K562 (cell line): ENCODE measurements around the gene CLTRN. TPM values are rescaled to one million over a fixed set of nuclear protein-coding genes. Genes with fewer than 3 reads are reported as not detected.

Source experiments
- ATAC-seq: fragments of 200-7000 bp; cut with Tn5 transposase; 3 replicates; pipeline ENCODE4 v1.9.1; 2020; ENCODE audit warnings: moderate library complexity
- BruUV-seq: library from RNA; stranded (reverse); fragments of 400-500 nt; replicated peaks from 2 replicates; lab custom pipeline; 2021; lab: Mats Ljungman, UMichigan
- CTCF ChIA-PET: fragments of 300-600 bp; formaldehyde crosslinking; extraction: SDS; loops from one replicate; lab custom pipeline; 2021; ENCODE audit warnings: low intra/inter-chr PET ratio; lab: Yijun Ruan, JAX
- POLR2A ChIA-PET: fragments of 300-600, 350-650 bp; sonication (Branson Sonifier 250); formaldehyde crosslinking; extraction: SDS; loops from one replicate; lab custom pipeline; 2021; ENCODE audit warnings: antibody characterized with exemption, inconsistent platforms; lab: Yijun Ruan, JAX
- DNase-seq, 4 experiments: peaks; one replicate each; pipeline versions ENCODE4 v3.0.0 to v3.0.0-alpha.2; 2011 to 2018; ENCODE audit warnings: low spot score in 3 of 4, mixed read lengths in 3 of 4; ENCODE audit errors: extremely low read depth in 1 of 4
- FAIRE-seq: peaks from 2 replicates; lab custom pipeline; 2011; peaks lifted over from hg19 to GRCh38; lab: Jason Lieb, UNC
- H2AFZ ChIP-seq: 2 replicates; pipeline ENCODE4 v1.6.0; 2011; ENCODE audit warnings: low read depth, low read length, control low read depth, inconsistent platforms
- H3K27ac ChIP-seq: fragments of 200-600 bp; 3 replicates; pipeline ENCODE4 v1.8.0; 2011; ENCODE audit warnings: low read depth, mild to moderate bottlenecking, control low read depth, inconsistent platforms, low read length, moderate library complexity, mixed read lengths; ENCODE audit errors: extremely low read depth
- H3K27me3 ChIP-seq, 2 experiments: fragments of 300-600 bp in 1 of 2; 2 replicates in 1 of 2; 3 replicates in 1 of 2; pipeline versions ENCODE4 v1.6.0 to v1.8.0; 2011; ENCODE audit warnings: inconsistent platforms in 2 of 2, low read length in 2 of 2, mild to moderate bottlenecking in 1 of 2, mixed read lengths in 1 of 2, moderate library complexity in 1 of 2; ENCODE audit not compliant: control insufficient read depth in 2 of 2, insufficient read depth in 2 of 2
- H3K36me3 ChIP-seq: fragments of 300-600 bp; 3 replicates; pipeline ENCODE4 v1.8.0; 2011; ENCODE audit warnings: mild to moderate bottlenecking, low read length, inconsistent platforms; ENCODE audit not compliant: control insufficient read depth, insufficient read depth
- H3K4me1 ChIP-seq, 2 experiments: fragments of 200-600 bp in 1 of 2; replicated peaks in 1 of 2; 2 replicates in 1 of 2; 3 replicates in 1 of 2; pipeline versions ENCODE4 v1.5.1 to v1.8.0; 2011; ENCODE audit warnings: inconsistent platforms in 2 of 2, low read length in 2 of 2, mild to moderate bottlenecking in 1 of 2, mixed read lengths in 1 of 2, moderate library complexity in 1 of 2; ENCODE audit not compliant: control insufficient read depth in 2 of 2, insufficient read depth in 2 of 2
- H3K4me2 ChIP-seq: 2 replicates; pipeline ENCODE4 v1.6.1; 2011; ENCODE audit warnings: low read length, control low read depth, inconsistent platforms, mixed read lengths; ENCODE audit not compliant: insufficient read depth
- H3K4me3 ChIP-seq: fragments of 200-600 bp; sonication (generic), shearing (Covaris generic); 2 replicates; pipeline ENCODE4 v1.5.1; 2016; ENCODE audit warnings: control low read depth, inconsistent platforms
- H3K79me2 ChIP-seq: fragments of 200-600 bp; 3 replicates; pipeline ENCODE4 v1.8.0; 2011; ENCODE audit warnings: low read length, inconsistent platforms; ENCODE audit not compliant: control insufficient read depth, insufficient read depth
- H3K9ac ChIP-seq, 2 experiments: 2 replicates each; pipeline versions ENCODE4 v1.6.0 to v1.6.1; 2011; ENCODE audit warnings: low read depth in 2 of 2, low read length in 2 of 2, control low read depth in 1 of 2, inconsistent platforms in 1 of 2, mild to moderate bottlenecking in 1 of 2, mixed read lengths in 1 of 2; ENCODE audit not compliant: insufficient read depth in 1 of 2
- H3K9me1 ChIP-seq: one replicate; pipeline ENCODE4 v1.6.0; 2011; ENCODE audit warnings: inconsistent platforms, mild to moderate bottlenecking, low read length, moderate library complexity; ENCODE audit not compliant: control insufficient read depth, insufficient read depth
- H3K9me3 ChIP-seq: replicated peaks from 2 replicates; pipeline ENCODE4 v1.5.1; 2011; ENCODE audit warnings: low read depth, low read length, inconsistent platforms; ENCODE audit not compliant: control insufficient read depth, insufficient read depth
- H4K20me1 ChIP-seq: replicated peaks from 2 replicates; pipeline ENCODE4 v1.6.1; 2011; ENCODE audit warnings: low read length, inconsistent platforms, mixed read lengths; ENCODE audit not compliant: control insufficient read depth, insufficient read depth
- COPS2 ChIP-seq: fragments of 450-650 bp; conservative IDR thresholded peaks from 2 replicates; pipeline ENCODE4 v1.6.1; 2016; ENCODE audit warnings: mild to moderate bottlenecking, moderate library complexity
- CTCF ChIP-seq, 3 experiments: IDR thresholded peaks in 2 of 3; conservative IDR thresholded peaks in 1 of 3; 2 replicates each; pipeline ENCODE4 v1.5.1; 2011 to 2012; ENCODE audit warnings: low read length in 3 of 3, mild to moderate bottlenecking in 3 of 3, control low read depth in 2 of 3, improper control_type of control experiment in 1 of 3, inconsistent platforms in 1 of 3, low read depth in 1 of 3, mixed read lengths in 1 of 3, moderate library complexity in 1 of 3; ENCODE audit not compliant: insufficient read depth in 2 of 3
- ETV1 ChIP-seq: fragments of 450-650 bp; conservative IDR thresholded peaks from 2 replicates; pipeline ENCODE4 v1.6.1; 2016; ENCODE audit warnings: missing genetic modification characterization, control low read depth, low read depth, missing compliant biosample characterization
- FOSL1 ChIP-seq: fragments of 200-800 bp; sonication (Bioruptor generic); conservative IDR thresholded peaks from 2 replicates; pipeline ENCODE4 v1.6.1; 2016; ENCODE audit warnings: missing genetic modification characterization, missing compliant biosample characterization
- FOXA3 ChIP-seq, 2 experiments: fragments of 450-650 bp in 1 of 2; sonication (generic) in 1 of 2; formaldehyde crosslinking; IDR thresholded peaks in 1 of 2; conservative IDR thresholded peaks in 1 of 2; 2 replicates each; pipeline versions ENCODE4 v1.4.0 to v1.8.0; 2020 to 2022; ENCODE audit warnings: mild to moderate bottlenecking in 2 of 2, missing genetic modification reagents in 1 of 2
- FUS ChIP-seq: fragments of 200-400 bp; formaldehyde crosslinking; optimal IDR thresholded peaks from 2 replicates; pipeline ENCODE3; 2017; ENCODE audit warnings: low read depth, low read length
- ID3 ChIP-seq, 2 experiments: fragments of 250-450 bp in 1 of 2; fragments of 450-650 bp in 1 of 2; sonication (Bioruptor Pico) in 1 of 2; IDR thresholded peaks; 2 replicates each; pipeline versions ENCODE4 v1.6.1 to v1.8.0; 2016 to 2021; ENCODE audit warnings: mild to moderate bottlenecking in 2 of 2, moderate library complexity in 2 of 2, missing compliant biosample characterization in 1 of 2, missing genetic modification characterization in 1 of 2
- KHSRP ChIP-seq: fragments of 450-650 bp; IDR thresholded peaks from 2 replicates; pipeline ENCODE4 v1.6.1; 2017
- LEF1 ChIP-seq: fragments of 450-650 bp; IDR thresholded peaks from 2 replicates; pipeline ENCODE4 v1.6.1; 2016; ENCODE audit warnings: mild to moderate bottlenecking
- MIER1 ChIP-seq: fragments of 450-650 bp; IDR thresholded peaks from 2 replicates; pipeline ENCODE4 v1.6.1; 2016; ENCODE audit warnings: antibody characterized with exemption, mild to moderate bottlenecking, low read depth
- PCBP2 ChIP-seq: fragments of 200-400 bp; formaldehyde crosslinking; IDR thresholded peaks from 2 replicates; pipeline ENCODE4 v1.6.1; 2018; ENCODE audit warnings: low read length, low read depth, mild to moderate bottlenecking, moderate library complexity; ENCODE audit not compliant: poor library complexity, severe bottlenecking
- RFX1 ChIP-seq: fragments of 450-650 bp; IDR thresholded peaks from 2 replicates; pipeline ENCODE4 v1.6.1; 2016; ENCODE audit warnings: mild to moderate bottlenecking, moderate library complexity
- RUNX1 ChIP-seq: sonication (generic); IDR thresholded peaks from 2 replicates; pipeline ENCODE4 v1.6.1; 2016; ENCODE audit warnings: antibody characterized with exemption, low read depth
- SNAPC5 ChIP-seq: fragments of 250-450 bp; sonication (Bioruptor Pico); IDR thresholded peaks from 2 replicates; pipeline ENCODE4 v1.8.0; 2021; ENCODE audit warnings: moderate library complexity, mild to moderate bottlenecking, inconsistent platforms
- SREBF1 ChIP-seq: fragments of 150-350 bp; IDR thresholded peaks from 2 replicates; pipeline ENCODE4 v1.6.1; 2014; ENCODE audit warnings: antibody characterized with exemption, low read depth, low read length, borderline replicate concordance
- WHSC1 ChIP-seq: IDR thresholded peaks from one replicate; pipeline ENCODE4 v1.6.1; 2012; ENCODE audit warnings: low read length, control low read depth, inconsistent platforms
- ZBTB2 ChIP-seq: fragments of 450-650 bp; IDR thresholded peaks from 2 replicates; pipeline ENCODE4 v1.6.1; 2016; ENCODE audit warnings: antibody characterized with exemption
- ZC3H11A ChIP-seq: IDR thresholded peaks from 2 replicates; pipeline ENCODE4 v1.6.1; 2012; ENCODE audit warnings: low read depth, low read length, improper control_type of control experiment
- ZNF324 ChIP-seq: fragments of 250-450 bp; sonication (Bioruptor Pico); IDR thresholded peaks from 2 replicates; pipeline ENCODE4 v1.4.0; 2020; ENCODE audit warnings: mild to moderate bottlenecking
- WGBS: fragments of 100-300 bp; shearing (Covaris generic); methylation state at CpG from one replicate; pipeline ENCODE4 v1.1.6; 2016; ENCODE audit warnings: low coverage, mixed read lengths; ENCODE audit not compliant: insufficient coverage; ENCODE audit errors: missing lambda C conversion rate; 5-methylcytosine and 5-hydroxymethylcytosine counted together
- in situ Hi-C: fragments of 300-500 bp; cut with MboI; formaldehyde crosslinking; loops from 4 replicates; pipeline ENCODE4 v1.15.0; 2018; ENCODE audit warnings: inconsistent platforms, mixed read lengths
- intact Hi-C: fragments of 100-400 bp; cut with micrococcal nuclease; formaldehyde crosslinking; loops from 2 replicates; pipeline ENCODE4 v1.14.2; 2022
- polyA plus RNA-seq, 8 experiments: library from polyadenylated mRNA; depleted of rRNA in 4 of 8; stranded (reverse) in 5 of 8; unstranded in 3 of 8; fragments of >200 nt; fragmentation: Nextera tagmentation in 2 of 8; fragmentation: Illumina TruSeq in 1 of 8; extraction: Ambion mirVana in 2 of 8; extraction: Trizol in 1 of 8; gene quantifications; 2 replicates each; pipeline versions ENCODE4 v1.2.1 to v1.2.3, GENCODE V29; 2011 to 2014; ENCODE audit warnings: inconsistent platforms in 1 of 8, missing spikeins in 1 of 8
- total RNA-seq, 7 experiments: library from RNA; depleted of rRNA in 6 of 7; stranded (reverse); fragments of >200 nt in 6 of 7; fragmentation: Illumina TruSeq in 2 of 7; extraction: Trizol in 2 of 7; gene quantifications; 2 replicates each; pipeline versions ENCODE4 v1.2.1 to v1.2.3, GENCODE V29; 2011 to 2021; ENCODE audit warnings: low replicate concordance in 1 of 7

The CLTRN gene
- total and polyA plus RNA-seq, 9 of the 15 experiments (the other 6 are each of a cell fraction or from before 2014, with no cell fraction given), result 0.11 to 0.36 (median 0.18) TPM; not detected in 2

GRCh38 chrX:15674841-15675489 is 10.4 kb upstream of the CLTRN start:
- Histone ChIP-seq H3K9me3 (no peaks in the 10 kb centered on the region), H3K4me3 (peak overlapping the region; percentile 86), H2AFZ (peak overlapping the region; percentile 100), H3K9me1 (no peaks in the 10 kb centered on the region), H4K20me1 (0 out of 2 replicates have a peak, but pooled peaks cover 3% of the 10 kb centered on the region), H3K36me3 (peaks cover 17% of the 10 kb centered on the region), H3K4me1 (peaks cover 0 to 4% of the 10 kb centered on the region in 2 experiments; a peak in 1 of 5 replicates), H3K79me2 (peaks cover 44% of the 10 kb centered on the region), H3K27me3 (no peaks in the 10 kb centered on the region; a peak in 1 of 5 replicates), H3K27ac (peak overlapping the region; percentile 99), H3K4me2 (peak overlapping the region; percentile 99), H3K9ac (peak overlapping the region; percentile 97)
- FAIRE-seq (peak; percentile 98), DNase-seq (peak; percentile 89 to 96 (median 90)), ATAC-seq (peak; percentile 92)
- in situ Hi-C loops, result no loop called here
- ChIA-PET CTCF (no interaction called here), POLR2A (interaction anchor here (0.6 to 1.0 kb wide), 4 partner anchors 10 to 932 kb away, joined by 3 to 4 read pairs (median 3); no protein-coding TSS in a partner anchor)
- intact Hi-C loops, result no loop called here
- no TSS peak for BruUV-seq
- 1% methylated on average over 35 of the region's 49 CpGs for WGBS
- no peak for TF ChIP-seq FOXA3 (CRISPR knock-in tag; conservative IDR thresholded peaks at IDR 0.05 in 1 of 2, IDR thresholded peaks at IDR 0.05 in 1 of 2)
- TF ChIP-seq PCBP2, result no peak
- no peak for TF ChIP-seq FOSL1
- no peak for TF ChIP-seq LEF1
- TF ChIP-seq ID3 (CRISPR knock-in tag; IDR thresholded peaks at IDR 0.05), result no peak
- TF ChIP-seq ID3 (tag; IDR thresholded peaks at IDR 0.05), result no peak
- TF ChIP-seq SNAPC5 (CRISPR knock-in tag), result no peak
- no peak for TF ChIP-seq RFX1
- TF ChIP-seq COPS2, result no peak
- TF ChIP-seq ZNF324 (CRISPR knock-in tag), result no peak
- TF ChIP-seq MIER1, result no peak
- no peak for TF ChIP-seq ZC3H11A
- TF ChIP-seq WHSC1, result no peak
- no peak for TF ChIP-seq CTCF (IDR thresholded peaks at IDR 0.05 in 2 of 3, conservative IDR thresholded peaks at IDR 0.05 in 1 of 3; ENCODE audit: insufficient read depth in 2 of 3, low read depth in 1 of 3, low read length in 3 of 3)
- no peak for TF ChIP-seq FUS
- no peak for TF ChIP-seq SREBF1
- TF ChIP-seq ETV1 (tag), result no peak
- no peak for TF ChIP-seq KHSRP
- no peak for TF ChIP-seq RUNX1
- TF ChIP-seq ZBTB2, result peak; percentile 99; the same call in 1 of the 2 replicates
